ENCODE measurements around the gene IFNGR2. TPM values are rescaled to one million over a fixed set of nuclear protein-coding genes. Genes with fewer than 3 reads are reported as not detected.

The IFNGR2 gene
- total and polyA plus RNA-seq, 2 donors (not counting 1 experiment from before 2014, with no cell fraction given): 96.0 to 108 TPM

GRCh38 chr21:33414926-33415325 lies 11.7 kb downstream of the IFNGR2 start:
- Mint-ChIP-seq H3K27me3 (no peaks in the 10 kb centered on the region), H3K4me3 (no peak overlapping the region), H3K9me3 (ENCODE audit: insufficient read depth) (no peaks in the 10 kb centered on the region), H3K27ac (peak overlapping the region; percentile 42), H3K4me1 (peaks cover 47% of the 10 kb centered on the region)
- intact Hi-C loops (cut with micrococcal nuclease): no loop called here
- Histone ChIP-seq H3K4me3 (ENCODE audit: control extremely low read depth in 1 of 5, extremely low read depth in 1 of 5, insufficient read depth in 1 of 5, low read depth in 2 of 5, low read length in 4 of 5) (no peak overlapping the region), H3K9ac (ENCODE audit: low read length) (no peak overlapping the region), H3K4me1 (ENCODE audit: control insufficient read depth in 2 of 2, insufficient read depth in 2 of 2, low read length in 2 of 2) (peaks cover 17 to 41% of the 10 kb centered on the region in 2 donors), H3K27me3 (replicated peaks in 1 of 4; ENCODE audit: control extremely low read depth in 1 of 4, control insufficient read depth in 3 of 4, insufficient read depth in 4 of 4, low read length in 3 of 4) (no peaks in the 10 kb centered on the region), H3K4me2 (replicated peaks; ENCODE audit: low read depth, low read length, poor library complexity, severe bottlenecking) (no peak overlapping the region), H3K9me3 (ENCODE audit: control extremely low read depth in 1 of 3, control insufficient read depth in 2 of 3, insufficient read depth in 1 of 3, low read length in 2 of 3) (no peaks in the 10 kb centered on the region), H3K27ac (ENCODE audit: low read length in 2 of 2) (peak overlapping the region in 1 of 2 donors; percentile 80), H2AFZ (ENCODE audit: insufficient read depth, low read depth, low read length, poor library complexity, severe bottlenecking) (no peak overlapping the region), H3K79me2 (ENCODE audit: control insufficient read depth, insufficient read depth, low read length) (peaks cover 99% of the 10 kb centered on the region), H3K36me3 (replicated peaks in 1 of 2; ENCODE audit: control extremely low read depth in 1 of 2, control insufficient read depth in 1 of 2, extremely low read depth in 1 of 2, insufficient read depth in 2 of 2, low read length in 1 of 2) (peaks cover 3 to 76% of the 10 kb centered on the region in 2 experiments), H4K20me1 (ENCODE audit: control insufficient read depth, insufficient read depth, low read length, poor library complexity, severe bottlenecking) (peaks cover 77% of the 10 kb centered on the region)
- ChIA-PET POLR2A (interaction anchor here (0.9 kb wide), 1 partner anchor 10 kb away, joined by 6 read pairs; no protein-coding TSS in a partner anchor), CTCF (interaction anchor here (0.8 to 2.5 kb wide), 6 partner anchors 12 to 218 kb away, joined by 3 to 22 read pairs (median 4); partner anchors contain the start of gene IFNGR2)
- ATAC-seq (ENCODE audit: low read depth): no peak
- TF ChIP-seq CTCF (IDR thresholded peaks at IDR 0.05) (no peak), EZH2 (IDR thresholded peaks at IDR 0.05; ENCODE audit: borderline replicate concordance, insufficient read depth, low read depth, low read length, poor library complexity, severe bottlenecking) (no peak)
- no peak for DNase-seq
- 96% methylated on average over 8 of the region's 11 CpGs for WGBS (ENCODE audit: insufficient coverage)

GRCh38 chr21:33418691-33419090 lies 15.5 kb downstream of the IFNGR2 start:
- peaks cover 98% of the 10 kb centered on the region for H3K79me2 ChIP-seq (ENCODE audit: control insufficient read depth, insufficient read depth, low read length)
- POLR2A ChIA-PET: no interaction called here
- WGBS (ENCODE audit: insufficient coverage): no CpG with 5 or more reads among the region's 2 CpGs

More at GRCh38 chr21:33418691-33419090, 15.5 kb downstream of the IFNGR2 start:
- peak overlapping the region in 1 of 2 donors; percentile 39 for H3K27ac ChIP-seq (ENCODE audit: low read length in 2 of 2)
- no peak overlapping the region for H2AFZ ChIP-seq (ENCODE audit: insufficient read depth, low read depth, low read length, poor library complexity, severe bottlenecking)
- TF ChIP-seq CTCF (IDR thresholded peaks at IDR 0.05): no peak
- no peak for TF ChIP-seq EZH2 (IDR thresholded peaks at IDR 0.05; ENCODE audit: borderline replicate concordance, insufficient read depth, low read depth, low read length, poor library complexity, severe bottlenecking)
- H3K36me3 ChIP-seq (replicated peaks in 1 of 2; ENCODE audit: control extremely low read depth in 1 of 2, control insufficient read depth in 1 of 2, extremely low read depth in 1 of 2, insufficient read depth in 2 of 2, low read length in 1 of 2): peaks cover 12 to 75% of the 10 kb centered on the region in 2 experiments
- no peaks in the 10 kb centered on the region for H3K27me3 ChIP-seq (replicated peaks in 1 of 4; ENCODE audit: control extremely low read depth in 1 of 4, control insufficient read depth in 3 of 4, insufficient read depth in 4 of 4, low read length in 3 of 4)
- H3K9me3 ChIP-seq (ENCODE audit: control extremely low read depth in 1 of 3, control insufficient read depth in 2 of 3, insufficient read depth in 1 of 3, low read length in 2 of 3): no peaks in the 10 kb centered on the region
- CTCF ChIA-PET: no interaction called here
- no peak overlapping the region for H3K27ac Mint-ChIP-seq
- peaks cover 0 to 7% of the 10 kb centered on the region in 2 donors for H3K4me1 ChIP-seq (ENCODE audit: control insufficient read depth in 2 of 2, insufficient read depth in 2 of 2, low read length in 2 of 2)
- H3K4me2 ChIP-seq (replicated peaks; ENCODE audit: low read depth, low read length, poor library complexity, severe bottlenecking): no peak overlapping the region
- DNase-seq (no peak), ATAC-seq (ENCODE audit: low read depth) (no peak)
- no peaks in the 10 kb centered on the region for H3K27me3 Mint-ChIP-seq
- peaks cover 70% of the 10 kb centered on the region for H4K20me1 ChIP-seq (ENCODE audit: control insufficient read depth, insufficient read depth, low read length, poor library complexity, severe bottlenecking)
- H3K9ac ChIP-seq (ENCODE audit: low read length): no peak overlapping the region
- H3K4me1 Mint-ChIP-seq: peaks cover 18% of the 10 kb centered on the region
- intact Hi-C loops (cut with micrococcal nuclease): loop anchor here (2.0 kb wide), 1 partner anchor 14 kb away; no protein-coding TSS in a partner anchor
- H3K4me3 Mint-ChIP-seq: no peak overlapping the region
- H3K9me3 Mint-ChIP-seq (ENCODE audit: insufficient read depth): no peaks in the 10 kb centered on the region
- H3K4me3 ChIP-seq (ENCODE audit: control extremely low read depth in 1 of 5, extremely low read depth in 1 of 5, insufficient read depth in 1 of 5, low read depth in 2 of 5, low read length in 4 of 5): no peak overlapping the region

All from B cell (primary cell).